Neuronal stem cell (in vitro differentiated cells): Measurements from ENCODE around the gene WNT2.

Experiments used
- DNase-seq: peaks from one replicate; pipeline ENCODE4 v3.0.0-alpha.2; 2013; ENCODE audit warnings: low spot score
- H2AFZ ChIP-seq: one replicate; pipeline ENCODE4 v1.6.1; 2013; ENCODE audit warnings: mild to moderate bottlenecking, low read length, inconsistent platforms
- H2AK5ac ChIP-seq: 2 replicates; pipeline ENCODE4 v1.6.1; 2013; ENCODE audit warnings: low read depth, mild to moderate bottlenecking, inconsistent platforms, low read length, moderate library complexity, mixed read lengths
- H2BK120ac ChIP-seq: 2 replicates; pipeline ENCODE4 v1.6.1; 2013; ENCODE audit warnings: low read depth, mild to moderate bottlenecking, inconsistent platforms, low read length, moderate library complexity, mixed read lengths
- H2BK12ac ChIP-seq: one replicate; pipeline ENCODE4 v1.6.1; 2013; ENCODE audit warnings: low read length, inconsistent platforms
- H2BK15ac ChIP-seq: 2 replicates; pipeline ENCODE4 v1.6.1; 2013; ENCODE audit warnings: mild to moderate bottlenecking, low read length, inconsistent platforms, mixed read lengths
- H2BK5ac ChIP-seq: one replicate; pipeline ENCODE4 v1.6.1; 2013; ENCODE audit warnings: inconsistent platforms, mild to moderate bottlenecking, low read length, moderate library complexity
- H3K14ac ChIP-seq: one replicate; pipeline ENCODE4 v1.6.1; 2013; ENCODE audit warnings: low read length, inconsistent platforms
- H3K18ac ChIP-seq: 2 replicates; pipeline ENCODE4 v1.6.1; 2013; ENCODE audit warnings: low read length, inconsistent platforms
- H3K23ac ChIP-seq: 2 replicates; pipeline ENCODE4 v1.6.1; 2013; ENCODE audit warnings: low read depth, mild to moderate bottlenecking, mixed read lengths, low read length, inconsistent platforms; ENCODE audit not compliant: poor library complexity
- H3K27ac ChIP-seq: replicated peaks from 3 replicates; pipeline ENCODE4 v1.5.1; 2013; ENCODE audit warnings: low read length, inconsistent platforms
- H3K27me3 ChIP-seq, 3 experiments: 2 replicates each; pipeline ENCODE4 v1.6.1; 2013; ENCODE audit warnings: low read length in 3 of 3, mild to moderate bottlenecking in 2 of 3, inconsistent platforms in 1 of 3, low read depth in 1 of 3, mixed read lengths in 1 of 3, moderate library complexity in 1 of 3; ENCODE audit not compliant: control insufficient read depth in 3 of 3, insufficient read depth in 3 of 3
- H3K36me3 ChIP-seq, 2 donors: replicated peaks in 1 of 2; 2 replicates each; pipeline ENCODE4 v1.6.1; 2013; ENCODE audit warnings: low read length in 2 of 2; ENCODE audit not compliant: control insufficient read depth in 2 of 2, insufficient read depth in 2 of 2
- H3K4ac ChIP-seq: 2 replicates; pipeline ENCODE4 v1.6.1; 2013; ENCODE audit warnings: inconsistent platforms, mild to moderate bottlenecking, low read length, moderate library complexity
- H3K4me1 ChIP-seq, 2 donors: 1 replicate in 1 of 2; 2 replicates in 1 of 2; pipeline ENCODE4 v1.6.1; 2013; ENCODE audit warnings: low read length in 2 of 2, low read depth in 1 of 2; ENCODE audit not compliant: control insufficient read depth in 2 of 2, insufficient read depth in 1 of 2
- H3K4me2 ChIP-seq: one replicate; pipeline ENCODE4 v1.6.1; 2013; ENCODE audit warnings: mild to moderate bottlenecking, low read length, inconsistent platforms; ENCODE audit not compliant: insufficient read depth, poor library complexity, severe bottlenecking
- H3K4me3 ChIP-seq, 2 donors: 2 replicates each; pipeline ENCODE4 v1.5.1; 2013; ENCODE audit warnings: low read length in 2 of 2, mild to moderate bottlenecking in 2 of 2, inconsistent platforms in 1 of 2, moderate library complexity in 1 of 2
- H3K79me1 ChIP-seq: one replicate; pipeline ENCODE4 v1.6.1; 2013; ENCODE audit warnings: low read depth, mild to moderate bottlenecking, inconsistent platforms, low read length, moderate library complexity
- H3K9ac ChIP-seq: one replicate; pipeline ENCODE4 v1.6.1; 2013; ENCODE audit warnings: mild to moderate bottlenecking, low read depth, low read length, inconsistent platforms; ENCODE audit not compliant: poor library complexity
- H3K9me3 ChIP-seq, 2 donors: replicated peaks in 1 of 2; 2 replicates each; pipeline versions ENCODE3 to v1.6.1; 2013; ENCODE audit warnings: low read length in 2 of 2, mild to moderate bottlenecking in 2 of 2, inconsistent platforms in 1 of 2, low read depth in 1 of 2, mixed read lengths in 1 of 2, moderate library complexity in 1 of 2; ENCODE audit not compliant: control insufficient read depth in 2 of 2, insufficient read depth in 1 of 2
- H4K8ac ChIP-seq: one replicate; pipeline ENCODE4 v1.6.1; 2013; ENCODE audit warnings: low read depth, mild to moderate bottlenecking, inconsistent platforms, low read length, moderate library complexity
- H4K91ac ChIP-seq: one replicate; pipeline ENCODE4 v1.6.1; 2013; ENCODE audit warnings: low read length, low read depth, mild to moderate bottlenecking, inconsistent platforms; ENCODE audit not compliant: poor library complexity
- WGBS, 2 donors: extraction: QIAGEN DNeasy Blood & Tissue Kit; methylation state at CpG; one replicate each; pipeline ENCODE4 v1.1.7; 2013; ENCODE audit warnings: missing lambda C conversion rate in 2 of 2, mixed read lengths in 1 of 2; ENCODE audit not compliant: insufficient read length in 2 of 2, insufficient replicate concordance in 1 of 2; ENCODE audit errors: extremely low coverage in 2 of 2; 5-methylcytosine and 5-hydroxymethylcytosine counted together

WNT2 gene

DNA sequence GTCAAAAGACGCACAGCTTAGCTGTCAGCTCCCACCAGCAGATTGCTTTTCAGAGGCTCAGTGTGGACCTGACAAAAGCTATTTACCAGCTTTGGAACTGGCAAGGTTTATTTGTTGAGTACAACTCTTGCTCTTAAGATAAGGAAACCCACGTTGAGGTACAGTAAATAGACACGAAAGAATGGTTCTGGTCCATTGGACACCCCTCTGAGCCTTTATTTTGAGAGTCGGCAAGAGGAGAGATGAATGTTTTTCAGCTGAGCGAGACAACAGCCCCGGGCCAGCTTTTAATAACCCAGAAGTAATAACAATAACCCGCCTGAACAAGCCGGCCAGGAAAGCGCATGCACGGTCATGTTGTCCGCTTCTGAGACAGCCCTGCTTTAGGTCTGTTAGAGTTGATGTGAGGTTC, 49.0 kb downstream of the WNT2 start:
- no peak overlapping the region for H3K18ac ChIP-seq
- no peak for DNase-seq
- no peaks in the 10 kb centered on the region for H3K9me3 ChIP-seq
- no peak overlapping the region for H3K4me2 ChIP-seq
- H3K4me3 ChIP-seq = no peak overlapping the region
- peaks cover 0 to 26% (median 2%) of the 10 kb centered on the region in 3 experiments for H3K27me3 ChIP-seq
- H3K4me1 ChIP-seq = no peaks in the 10 kb centered on the region
- no peak overlapping the region for H3K27ac ChIP-seq
- H2AK5ac ChIP-seq = no peak overlapping the region
- H2BK12ac ChIP-seq = no peak overlapping the region
- H4K8ac ChIP-seq = no peak overlapping the region
- H2BK120ac ChIP-seq = no peak overlapping the region
- no peak overlapping the region for H4K91ac ChIP-seq
- H3K14ac ChIP-seq = no peak overlapping the region
- H3K23ac ChIP-seq = no peak overlapping the region
- WGBS, 2 donors = no CpG with 5 or more reads among the region's 11 CpGs
- H2BK5ac ChIP-seq = no peak overlapping the region
- H3K9ac ChIP-seq = no peak overlapping the region
- H2BK15ac ChIP-seq = no peak overlapping the region
- H3K36me3 ChIP-seq = no peaks in the 10 kb centered on the region
- H3K79me1 ChIP-seq = no peaks in the 10 kb centered on the region
- H2AFZ ChIP-seq = peak overlapping the region; percentile 34
- no peak overlapping the region for H3K4ac ChIP-seq

GRCh38 chr7:117273325-117273724, 49.5 kb downstream of the WNT2 start:
- Histone ChIP-seq H3K79me1 (no peaks in the 10 kb centered on the region), H3K14ac (no peak overlapping the region), H2BK15ac (no peak overlapping the region), H3K4ac (no peak overlapping the region), H3K9ac (no peak overlapping the region), H3K27me3 (peaks cover 0 to 24% (median 2%) of the 10 kb centered on the region in 3 experiments), H3K4me1 (no peaks in the 10 kb centered on the region), H2BK120ac (no peak overlapping the region), H3K36me3 (no peaks in the 10 kb centered on the region), H2BK12ac (no peak overlapping the region), H3K27ac (no peak overlapping the region), H3K9me3 (no peaks in the 10 kb centered on the region), H3K18ac (no peak overlapping the region), H4K91ac (no peak overlapping the region), H2AFZ (no peak overlapping the region), H3K23ac (no peak overlapping the region), H3K4me3 (no peak overlapping the region), H2AK5ac (no peak overlapping the region), H2BK5ac (no peak overlapping the region), H4K8ac (no peak overlapping the region), H3K4me2 (no peak overlapping the region)
- no CpG with 5 or more reads among the region's 2 CpGs for WGBS, 2 donors
- no peak for DNase-seq

- H3K9me3 ChIP-seq = no peaks in the 10 kb centered on the region
- DNase-seq = no peak
- H3K14ac ChIP-seq = no peak overlapping the region
- H2AK5ac ChIP-seq = no peak overlapping the region
- no peak overlapping the region for H3K4me2 ChIP-seq
- no peak overlapping the region for H2BK12ac ChIP-seq
- H3K79me1 ChIP-seq = no peaks in the 10 kb centered on the region
- H3K36me3 ChIP-seq = no peaks in the 10 kb centered on the region
- no CpG with 5 or more reads among the region's 2 CpGs for WGBS, 2 donors
- H4K91ac ChIP-seq = no peak overlapping the region
- no peak overlapping the region for H4K8ac ChIP-seq
- no peak overlapping the region for H3K9ac ChIP-seq
- no peak overlapping the region for H2AFZ ChIP-seq
- H2BK15ac ChIP-seq = no peak overlapping the region
- no peak overlapping the region for H2BK120ac ChIP-seq
- no peak overlapping the region for H3K4me3 ChIP-seq
- no peak overlapping the region for H3K4ac ChIP-seq
- no peak overlapping the region for H2BK5ac ChIP-seq
- no peak overlapping the region for H3K18ac ChIP-seq
- H3K27me3 ChIP-seq = peaks cover 0 to 15% (median 0%) of the 10 kb centered on the region in 3 experiments
- no peak overlapping the region for H3K27ac ChIP-seq
- H3K23ac ChIP-seq = no peak overlapping the region
- no peaks in the 10 kb centered on the region for H3K4me1 ChIP-seq
Observed at GRCh38 chr7:117272017-117272759, 50.7 kb downstream of the WNT2 start.

- no peaks in the 10 kb centered on the region for H3K79me1 ChIP-seq
- H3K4me1 ChIP-seq = no peaks in the 10 kb centered on the region
- H3K27me3 ChIP-seq = peaks cover 0 to 15% (median 0%) of the 10 kb centered on the region in 3 experiments
- no peaks in the 10 kb centered on the region for H3K9me3 ChIP-seq
- H3K23ac ChIP-seq = no peak overlapping the region
- H4K91ac ChIP-seq = no peak overlapping the region
- no peak overlapping the region for H3K27ac ChIP-seq
- H3K9ac ChIP-seq = no peak overlapping the region
- no peak overlapping the region for H3K4me2 ChIP-seq
- H3K4ac ChIP-seq = no peak overlapping the region
- H2BK15ac ChIP-seq = no peak overlapping the region
- WGBS, 2 donors = no CpG with 5 or more reads among the region's 3 CpGs
- no peaks in the 10 kb centered on the region for H3K36me3 ChIP-seq
- H2AFZ ChIP-seq = no peak overlapping the region
- H3K14ac ChIP-seq = no peak overlapping the region
- no peak overlapping the region for H3K18ac ChIP-seq
- no peak overlapping the region for H2BK120ac ChIP-seq
- H2BK5ac ChIP-seq = no peak overlapping the region
- H2BK12ac ChIP-seq = no peak overlapping the region
- H2AK5ac ChIP-seq = no peak overlapping the region
- H3K4me3 ChIP-seq = no peak overlapping the region
- no peak for DNase-seq
- no peak overlapping the region for H4K8ac ChIP-seq
Observed at GRCh38 chr7:117271566-117271965, 51.3 kb downstream of the WNT2 start.
